HG02588 (cell line): ENCODE results near the gene UGGT2.
"Not testable (repeated sequence)": the region's sequence is repeated elsewhere in the genome, so short reads cannot be mapped to it uniquely, and the experiment has no call there.

Source experiments
- ATAC-seq: cut with Tn5 transposase; IDR thresholded peaks from one replicate; pipeline ENCODE4 v1.9.1; 2021; ENCODE audit warnings: mild to moderate bottlenecking, moderate library complexity; ENCODE audit not compliant: unreplicated experiment

UGGT2 gene

DNA sequence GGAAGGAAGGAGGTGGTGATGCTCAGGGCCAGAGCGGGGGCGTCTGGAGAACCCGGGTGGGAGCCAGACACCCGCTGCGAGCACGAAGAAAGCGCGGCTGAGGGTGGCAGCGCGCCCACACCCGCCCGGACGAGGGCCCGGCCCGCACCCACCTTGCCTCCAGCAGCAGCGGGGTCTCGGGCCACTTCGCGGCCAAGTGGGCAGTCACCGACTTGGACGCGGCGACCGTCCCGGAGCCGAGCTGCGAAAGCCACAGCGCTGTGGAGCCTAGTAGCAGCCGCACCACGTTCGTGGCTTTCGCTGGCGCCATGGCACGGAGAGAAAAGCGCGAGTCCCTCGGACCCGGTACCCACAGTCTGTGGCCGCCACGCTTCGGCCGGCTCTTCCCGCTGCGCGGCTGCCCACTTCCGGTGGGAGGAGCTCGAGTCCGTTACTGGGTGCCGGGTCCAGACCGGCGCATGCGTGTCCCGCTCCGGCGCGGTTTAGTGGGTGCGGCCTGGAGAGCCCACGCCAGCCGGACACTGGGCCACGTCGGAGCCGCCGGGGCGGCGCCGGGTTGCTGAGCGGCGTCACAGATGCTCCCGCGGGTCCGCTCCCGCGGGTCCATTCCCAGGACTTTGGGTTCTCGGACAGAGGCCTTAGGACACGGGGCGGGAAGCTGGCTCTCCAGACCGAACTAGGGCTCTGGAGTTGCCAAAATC, at the start of gene UGGT2:
Gene UGGT2, minus strand, starts transcription at position 399 of the 701 bp plus-strand sequence. Its CDS starts 89 bp downstream, at position 310.
- ATAC-seq = peak; percentile 98

GRCh38 chr13:96100457-96101220, 47.4 kb upstream of the UGGT2 start:
- no peak for ATAC-seq

- ATAC-seq = no peak
Measured at GRCh38 chr13:96093296-96094006, 40.2 kb upstream of the UGGT2 start.

DNA sequence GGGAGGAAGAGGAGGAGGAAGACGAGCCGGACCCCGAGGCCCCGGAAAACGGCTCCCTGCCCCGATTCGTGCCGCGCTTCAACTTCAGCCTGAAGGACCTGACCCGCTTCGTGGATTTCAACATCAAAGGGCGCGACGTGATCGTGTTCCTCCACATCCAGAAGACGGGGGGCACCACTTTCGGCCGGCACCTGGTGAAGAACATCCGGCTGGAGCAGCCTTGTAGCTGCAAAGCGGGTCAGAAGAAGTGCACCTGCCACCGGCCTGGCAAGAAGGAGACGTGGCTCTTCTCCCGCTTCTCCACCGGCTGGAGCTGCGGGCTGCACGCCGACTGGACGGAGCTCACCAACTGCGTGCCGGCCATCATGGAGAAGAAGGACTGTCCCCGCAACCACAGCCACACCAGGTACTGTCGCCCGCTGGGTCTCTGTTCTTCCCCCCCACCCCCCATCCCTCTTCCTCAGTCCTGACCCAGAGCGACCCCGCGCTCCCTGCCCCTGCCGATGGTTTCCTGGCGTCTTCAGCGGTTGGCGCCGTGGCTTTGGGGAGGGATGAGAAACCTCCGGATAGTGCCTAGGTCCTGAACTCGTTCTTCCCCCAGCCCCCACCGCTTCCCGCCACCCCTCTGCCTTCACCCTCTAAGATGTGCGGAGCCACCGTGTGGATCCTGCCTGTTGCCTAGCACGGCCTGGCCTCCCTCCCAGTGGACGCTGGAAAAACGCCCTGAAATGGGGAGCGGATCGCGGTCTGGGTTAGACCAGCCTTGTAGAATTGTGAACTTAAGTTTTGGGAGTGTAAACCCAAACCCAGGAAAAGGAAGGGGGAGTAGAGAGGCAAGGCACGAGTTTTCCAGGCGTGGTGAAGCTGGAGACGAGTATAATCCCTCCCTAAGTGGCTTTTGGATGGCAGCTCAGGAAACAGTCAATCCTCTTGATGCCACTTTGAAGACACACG, 38.2 kb upstream of the UGGT2 start:
- ATAC-seq = no peak

- peak; percentile 38 for ATAC-seq
Measured at GRCh38 chr13:96090240-96091101, 37.3 kb upstream of the UGGT2 start.

DNA sequence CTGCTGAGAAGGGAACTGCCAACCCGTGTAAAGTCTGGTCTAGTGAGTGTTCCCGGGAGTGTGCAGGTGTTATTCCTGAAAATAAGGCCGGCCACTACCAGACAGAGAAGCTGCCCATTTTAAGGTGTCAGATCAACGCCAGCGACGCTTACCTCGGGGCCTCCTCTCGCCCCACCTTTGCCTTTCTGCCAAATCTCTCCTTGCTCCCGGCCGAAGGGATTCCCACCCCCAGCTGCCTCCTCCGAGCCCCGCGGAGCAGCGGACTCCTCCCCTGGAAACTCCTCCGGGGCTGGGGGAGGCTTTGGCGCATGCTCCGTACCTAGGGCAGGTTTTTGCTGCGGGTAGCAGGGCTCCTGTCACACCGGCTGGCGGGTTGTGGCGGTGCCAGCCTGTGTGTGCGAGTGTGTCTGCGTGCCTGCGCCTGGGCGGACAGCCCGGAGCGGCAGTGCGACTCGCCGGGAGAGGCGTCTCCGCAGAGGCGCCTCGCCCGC, 36.6 kb upstream of the UGGT2 start, which contains the start of gene HS6ST3:
Gene HS6ST3, plus strand, starts transcription at position 359 of the 491 bp plus-strand sequence.
- peak; percentile 37 for ATAC-seq

GRCh38 chr13:96089139-96089538, 35.9 kb upstream of the UGGT2 start:
- ATAC-seq = no peak

- no peak for ATAC-seq
Measured at GRCh38 chr13:96086736-96087135, 33.5 kb upstream of the UGGT2 start.

DNA sequence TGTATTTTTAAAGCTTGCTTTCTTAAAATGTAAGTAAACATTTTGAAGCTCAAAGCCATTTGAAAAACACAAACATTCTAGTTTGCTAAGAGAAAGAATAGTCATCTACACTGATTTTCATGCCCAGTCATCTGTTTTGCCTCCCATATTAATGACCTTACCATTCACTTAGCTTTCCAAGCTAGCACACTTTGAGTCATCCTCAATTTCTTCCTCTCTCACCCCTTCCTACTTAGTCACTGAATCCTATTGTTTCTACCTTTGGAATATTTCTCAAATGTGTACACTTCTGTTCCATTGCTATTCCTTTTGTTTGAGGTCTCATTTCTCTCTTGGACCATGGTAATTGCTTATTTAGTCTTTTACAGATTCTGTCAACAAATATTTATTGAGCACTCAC, 29.4 kb upstream of the UGGT2 start:
- ATAC-seq = no peak

DNA sequence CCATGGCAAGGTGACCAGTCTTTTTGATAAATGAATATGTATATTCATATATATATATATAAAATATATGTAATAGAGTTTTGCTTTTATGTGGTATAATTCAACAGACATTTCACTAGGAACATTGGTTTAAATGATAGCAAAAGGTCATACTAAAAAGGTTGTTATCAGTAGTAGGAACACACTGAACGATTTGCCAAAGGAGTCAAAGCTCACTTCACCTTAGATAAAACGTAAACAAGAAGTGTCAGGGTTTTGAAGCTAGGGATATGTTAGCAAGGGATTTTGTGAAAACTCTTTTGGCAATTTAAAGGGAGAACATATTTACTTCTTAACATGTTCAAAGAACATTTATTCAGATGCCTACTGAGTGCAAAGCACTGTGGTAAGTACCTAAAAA, 28.7 kb upstream of the UGGT2 start:
- no peak for ATAC-seq

GRCh38 chr13:96080676-96081075, 27.5 kb upstream of the UGGT2 start:
- ATAC-seq = no peak

DNA sequence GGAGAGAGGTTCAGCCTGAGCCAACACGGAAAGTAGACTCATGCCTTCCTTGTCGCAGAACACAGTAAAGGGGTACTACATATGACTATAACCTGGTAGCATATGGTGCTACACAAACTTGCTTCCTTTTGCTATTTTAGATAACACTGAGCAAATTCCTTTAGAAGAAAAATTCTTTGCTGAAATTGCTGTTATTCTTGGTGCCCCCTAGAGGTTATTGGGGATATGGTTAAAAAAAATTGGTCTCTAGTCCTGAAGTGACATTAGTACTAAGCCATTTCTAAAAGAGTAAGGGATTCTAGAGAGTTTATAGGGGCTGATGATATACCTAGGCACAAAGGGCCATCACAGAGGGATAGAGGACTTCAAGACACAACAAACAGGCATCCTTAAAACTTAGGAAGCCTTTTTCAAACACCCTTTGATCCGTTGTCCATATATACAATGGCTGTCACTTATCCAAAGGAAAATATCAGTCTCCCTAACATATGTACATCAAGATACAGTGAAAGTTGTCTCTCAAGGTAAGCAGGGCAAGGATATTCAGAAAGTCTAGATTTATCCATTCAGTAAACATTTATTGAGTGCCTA, 22.8 kb upstream of the UGGT2 start:
- ATAC-seq = no peak

DNA sequence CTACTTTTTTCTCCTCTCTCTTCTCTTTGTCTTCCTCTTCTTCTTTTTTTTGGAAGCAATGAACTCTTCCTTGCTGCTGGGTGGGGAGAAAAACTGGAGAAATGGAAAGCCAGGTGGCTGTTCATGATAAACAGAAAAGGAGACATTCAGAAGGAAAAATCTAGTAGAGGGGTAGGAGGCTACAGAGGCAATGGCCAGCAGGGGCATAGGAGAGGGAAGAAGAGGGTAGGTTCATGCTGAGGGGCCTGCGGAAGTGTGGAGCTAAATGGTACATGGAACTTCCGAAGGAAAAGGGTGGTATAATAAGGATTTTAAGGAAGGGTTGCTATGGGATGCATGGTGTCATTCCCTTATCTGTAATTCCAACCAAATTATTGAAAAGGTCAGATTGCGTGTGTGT, 19.2 kb upstream of the UGGT2 start:
- ATAC-seq = no peak

DNA sequence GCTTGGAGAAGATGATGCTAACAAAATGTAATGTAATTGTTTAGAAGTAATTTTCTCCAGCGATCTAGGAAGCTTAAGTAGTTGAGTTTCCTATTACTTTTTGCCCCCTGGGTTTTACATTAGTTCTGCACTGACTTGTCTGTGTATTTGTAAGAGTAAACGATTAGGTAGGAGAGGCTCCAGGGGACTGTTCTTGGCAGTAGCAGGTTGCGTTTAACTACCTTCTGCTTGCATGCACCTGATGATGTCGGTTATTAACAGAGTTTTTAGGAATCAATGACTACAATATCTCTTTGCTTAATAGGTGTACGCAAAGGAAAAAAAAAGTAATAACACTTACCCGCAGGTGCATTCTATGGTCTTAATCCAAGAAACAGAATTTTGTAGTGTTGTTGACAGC, 18.3 kb upstream of the UGGT2 start:
- ATAC-seq = no peak

GRCh38 chr13:96068729-96069128, 15.5 kb upstream of the UGGT2 start:
- ATAC-seq = no peak

DNA sequence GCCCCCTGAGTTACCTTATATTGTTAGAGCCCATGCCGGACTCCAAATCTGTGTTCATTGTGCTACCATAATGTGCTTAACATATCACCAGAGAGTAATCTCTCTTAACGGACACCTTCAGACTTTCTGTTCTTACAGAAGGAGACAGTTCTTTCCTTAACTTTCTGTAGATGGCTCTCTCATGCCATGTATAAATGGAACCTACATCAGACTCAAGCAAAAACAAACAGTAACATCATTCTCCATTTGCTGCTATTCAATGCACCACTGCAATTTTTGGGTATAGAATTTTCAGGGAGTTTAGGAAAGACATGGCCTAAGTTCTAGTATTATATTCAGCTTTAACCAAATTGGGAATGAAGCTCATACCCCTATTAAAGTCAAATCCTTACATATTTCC, 12.6 kb upstream of the UGGT2 start:
- ATAC-seq = no peak

GRCh38 chr13:96052656-96053002, 572 bp downstream of the UGGT2 start:
- ATAC-seq = peak; percentile 52

GRCh38 chr13:96051946-96052345, 1.3 kb downstream of the UGGT2 start:
- not testable (repeated sequence) for ATAC-seq

GRCh38 chr13:96051491-96051890, 1.7 kb downstream of the UGGT2 start:
- ATAC-seq = not testable (repeated sequence)
